GM12878 (cell line): ENCODE measurements around the gene SPAG9. TPM values are rescaled to one million over a fixed set of nuclear protein-coding genes. Genes with fewer than 3 reads are reported as not detected.

Experiments used
- ATAC-seq: fragments of 200-7000 bp; cut with Tn5 transposase; 3 replicates; pipeline ENCODE4 v1.9.1; 2020; ENCODE audit warnings: mild to moderate bottlenecking, moderate library complexity
- BruUV-seq: library from RNA; stranded (reverse); fragments of 400-500 nt; replicated peaks from 2 replicates; lab custom pipeline; 2021; lab: Mats Ljungman, UMichigan
- CTCF ChIA-PET: fragments of 300-600 bp; sonication (Branson Sonifier 250); formaldehyde crosslinking; extraction: SDS; loops from one replicate; lab custom pipeline; 2021; ENCODE audit warnings: inconsistent platforms; lab: Yijun Ruan, JAX
- POLR2A ChIA-PET: fragments of 350-600 bp; formaldehyde crosslinking; extraction: SDS; loops from one replicate; lab custom pipeline; 2021; ENCODE audit warnings: inconsistent platforms; lab: Charles Lee
- RAD21 ChIA-PET: fragments of 300-600 bp; sonication (Branson Sonifier 250); formaldehyde crosslinking; loops from one replicate; lab custom pipeline; 2023; ENCODE audit warnings: antibody characterized with exemption; ENCODE audit not compliant: unreplicated experiment; lab: Charles Lee
- SMC1A ChIA-PET: fragments of 300-600 bp; sonication (Branson Sonifier 250); formaldehyde crosslinking; loops from one replicate; lab custom pipeline; 2023; ENCODE audit not compliant: unreplicated experiment, uncharacterized antibody; lab: Charles Lee
- DNase-seq: peaks from one replicate; pipeline ENCODE4 v3.0.0-alpha.2; 2011; ENCODE audit warnings: low read depth, low spot score
- FAIRE-seq: peaks from 3 replicates; lab custom pipeline; 2011; peaks lifted over from hg19 to GRCh38; lab: Jason Lieb, UNC
- H2AFZ ChIP-seq: 2 replicates; pipeline ENCODE4 v1.6.0; 2011; ENCODE audit warnings: low read depth, low read length, control low read depth; ENCODE audit not compliant: control insufficient read depth
- H3K27ac ChIP-seq: 2 replicates; pipeline ENCODE4 v1.5.1; 2011; ENCODE audit warnings: control low read depth; ENCODE audit not compliant: control insufficient read depth, insufficient read depth
- H3K27me3 ChIP-seq, 2 experiments: replicated peaks in 1 of 2; 2 replicates each; pipeline versions ENCODE4 v1.6.0 to v1.6.1; 2011; ENCODE audit warnings: low read length in 1 of 2; ENCODE audit not compliant: control insufficient read depth in 2 of 2, insufficient read depth in 2 of 2
- H3K36me3 ChIP-seq, 2 experiments: 2 replicates each; pipeline ENCODE4 v1.5.1; 2011; ENCODE audit warnings: low read length in 1 of 2; ENCODE audit not compliant: control insufficient read depth in 2 of 2, insufficient read depth in 2 of 2
- H3K4me1 ChIP-seq: 2 replicates; pipeline ENCODE4 v1.6.1; 2011; ENCODE audit warnings: mild to moderate bottlenecking, low read length, moderate library complexity, mixed read lengths; ENCODE audit not compliant: control insufficient read depth, insufficient read depth
- H3K4me2 ChIP-seq: 2 replicates; pipeline ENCODE4 v1.6.0; 2011; ENCODE audit warnings: control low read depth; ENCODE audit not compliant: control insufficient read depth, insufficient read depth
- H3K4me3 ChIP-seq: fragments of 200-600 bp; sonication (generic); 2 replicates; pipeline ENCODE4 v1.5.1; 2016
- H3K79me2 ChIP-seq: 2 replicates; pipeline ENCODE4 v1.6.0; 2011; ENCODE audit warnings: low read length; ENCODE audit not compliant: control insufficient read depth, insufficient read depth
- H3K9ac ChIP-seq: 2 replicates; pipeline ENCODE4 v1.8.0; 2011; ENCODE audit warnings: low read length, control low read depth, mixed read lengths; ENCODE audit not compliant: control insufficient read depth, insufficient read depth
- H3K9me3 ChIP-seq: replicated peaks from 3 replicates; pipeline ENCODE4 v1.5.1; 2011; ENCODE audit warnings: mild to moderate bottlenecking, low read length; ENCODE audit not compliant: control insufficient read depth, insufficient read depth
- H4K20me1 ChIP-seq: 2 replicates; pipeline ENCODE4 v1.6.0; 2011; ENCODE audit not compliant: control insufficient read depth, insufficient read depth
- ATF7 ChIP-seq: fragments of 450-650 bp; IDR thresholded peaks from 2 replicates; pipeline ENCODE4 v1.6.1; 2016; ENCODE audit warnings: low read depth, mild to moderate bottlenecking
- BACH1 ChIP-seq: fragments of 450-650 bp; IDR thresholded peaks from 2 replicates; pipeline ENCODE4 v1.6.1; 2017; ENCODE audit warnings: mild to moderate bottlenecking, borderline replicate concordance
- E2F8 ChIP-seq: fragments of 450-650 bp; IDR thresholded peaks from 2 replicates; pipeline ENCODE4 v1.6.1; 2018; ENCODE audit warnings: mild to moderate bottlenecking, low read depth, moderate library complexity; ENCODE audit not compliant: partially characterized antibody
- EED ChIP-seq: sonication (generic); IDR thresholded peaks from 2 replicates; pipeline ENCODE4 v1.6.1; 2016; ENCODE audit warnings: antibody characterized with exemption, low read depth
- EGR1 ChIP-seq, 2 experiments: IDR thresholded peaks; 1 replicate in 1 of 2; 2 replicates in 1 of 2; pipeline ENCODE4 v1.6.1; 2011 to 2012; ENCODE audit warnings: low read depth in 2 of 2, low read length in 2 of 2, borderline replicate concordance in 1 of 2, mild to moderate bottlenecking in 1 of 2, moderate library complexity in 1 of 2
- HCFC1 ChIP-seq: fragments of 150-350 bp; IDR thresholded peaks from 2 replicates; pipeline ENCODE4 v1.6.1; 2014; ENCODE audit warnings: low read length
- HDAC2 ChIP-seq: fragments of 200-600 bp; sonication (generic); IDR thresholded peaks from 2 replicates; pipeline ENCODE4 v1.6.1; 2017
- MAX ChIP-seq: IDR thresholded peaks from 2 replicates; pipeline ENCODE4 v1.6.1; 2012; ENCODE audit warnings: low read depth, low read length, improper control_type of control experiment
- NR2F1 ChIP-seq: fragments of 450-650 bp; conservative IDR thresholded peaks from 2 replicates; pipeline ENCODE4 v1.6.1; 2017; ENCODE audit warnings: mild to moderate bottlenecking
- POLR2AphosphoS5 ChIP-seq: IDR thresholded peaks from 2 replicates; pipeline ENCODE4 v1.6.1; 2011; ENCODE audit warnings: mild to moderate bottlenecking, low read length, inconsistent platforms
- RAD51 ChIP-seq: fragments of 450-650 bp; IDR thresholded peaks from 2 replicates; pipeline ENCODE4 v1.6.1; 2016; ENCODE audit warnings: moderate library complexity, mild to moderate bottlenecking, inconsistent platforms
- SMAD1 ChIP-seq: fragments of 450-650 bp; IDR thresholded peaks from 2 replicates; pipeline ENCODE4 v1.6.1; 2018; ENCODE audit warnings: mild to moderate bottlenecking, low read depth; ENCODE audit not compliant: partially characterized antibody
- ZNF274 ChIP-seq: IDR thresholded peaks from one replicate; pipeline ENCODE4 v1.8.0; 2011; ENCODE audit not compliant: insufficient read length, insufficient read depth
- WGBS: methylation state at CpG from one replicate; pipeline ENCODE4 v1.1.6; 2016; ENCODE audit warnings: low lambda C conversion rate; ENCODE audit not compliant: insufficient replicate concordance, insufficient coverage; ENCODE audit errors: missing lambda C conversion rate; 5-methylcytosine and 5-hydroxymethylcytosine counted together
- in situ Hi-C: fragments of 300-500 bp; cut with MboI; formaldehyde crosslinking; loops from 9 replicates; pipeline ENCODE4 v1.14.3; 2018; ENCODE audit warnings: mixed read lengths
- intact Hi-C: fragments of 100-400 bp; cut with micrococcal nuclease; formaldehyde crosslinking; loops from one replicate; pipeline ENCODE4 v1.14.2; 2022; ENCODE audit not compliant: unreplicated experiment
- polyA plus RNA-seq, 11 experiments: library from polyadenylated mRNA; depleted of rRNA in 4 of 11; unstranded in 6 of 11; stranded (reverse) in 5 of 11; fragments of >200 nt; fragmentation: Nextera tagmentation in 4 of 11; fragmentation: Illumina TruSeq in 1 of 11; extraction: Ambion mirVana in 4 of 11; extraction: Trizol in 1 of 11; gene quantifications; 1 replicate in 1 of 11; 2 replicates in 10 of 11; pipeline versions ENCODE4 v1.2.1 to v1.2.3, GENCODE V29; 2011 to 2016; ENCODE audit warnings: inconsistent platforms in 2 of 11, missing spikeins in 2 of 11, low read depth in 1 of 11
- total RNA-seq, 4 experiments: library from RNA; depleted of rRNA in 3 of 4; stranded (reverse); fragments of >200 nt in 3 of 4; fragmentation: Illumina TruSeq in 1 of 4; extraction: Trizol in 1 of 4; gene quantifications; 2 replicates each; pipeline versions ENCODE4 v1.2.1 to v1.2.3, GENCODE V29; 2013 to 2021
- TF ChIP-seq, protein P1 (sequence below): IDR thresholded peaks from 2 replicates; pipeline ENCODE4 v1.6.1; 2011; ENCODE audit warnings: borderline replicate concordance, low read depth, mild to moderate bottlenecking, moderate library complexity, low read length; ENCODE audit not compliant: insufficient read depth, poor library complexity, severe bottlenecking
- TF ChIP-seq, protein P2 (sequence below): fragments of 150-350 bp; IDR thresholded peaks from 2 replicates; pipeline ENCODE4 v1.6.1; 2014; ENCODE audit warnings: mild to moderate bottlenecking, low read depth, low read length

The SPAG9 gene
- total and polyA plus RNA-seq, 10 of the 15 experiments (the other 5 are each of a cell fraction or from before 2014, with no cell fraction given) = 6.6 to 42.0 (median 24.9) TPM

DNA sequence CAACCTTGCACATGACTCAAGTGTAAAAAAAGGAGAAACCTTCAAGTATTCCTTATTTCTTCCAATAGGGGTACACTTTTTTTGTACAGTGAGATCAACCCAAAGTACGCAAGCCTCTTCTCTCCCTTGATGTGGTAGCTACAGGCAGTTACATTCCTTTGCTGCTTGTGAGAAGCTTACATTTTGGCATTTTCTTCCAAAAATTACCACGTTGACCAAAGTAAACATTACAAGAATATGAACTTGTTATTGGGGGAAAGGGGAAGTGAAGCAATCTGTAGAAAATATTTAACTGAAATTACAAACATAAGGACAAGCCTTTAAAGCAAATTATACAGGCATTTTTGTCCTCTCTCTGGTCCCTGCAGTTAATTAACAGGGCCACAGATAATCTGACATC lies 157.5 kb downstream of the SPAG9 start:
- Histone ChIP-seq H3K36me3 (peaks cover 0 to 3% of the 10 kb centered on the region in 2 experiments; a peak in 2 of 4 replicates), H3K4me1 (no peaks in the 10 kb centered on the region), H4K20me1 (no peaks in the 10 kb centered on the region), H3K4me2 (no peak overlapping the region), H2AFZ (no peak overlapping the region), H3K9me3 (no peaks in the 10 kb centered on the region), H3K9ac (no peak overlapping the region), H3K27ac (no peak overlapping the region), H3K4me3 (no peak overlapping the region), H3K79me2 (no peaks in the 10 kb centered on the region), H3K27me3 (no peaks in the 10 kb centered on the region)
- intact Hi-C loops = no loop called here
- no TSS peak for BruUV-seq
- TF ChIP-seq ATF7 (no peak), HDAC2 (no peak), HCFC1 (no peak), SMAD1 (no peak), ZNF274 (no peak), MAX (no peak), EED (no peak), NR2F1 (no peak), RAD51 (no peak), E2F8 (no peak), EGR1 (IDR thresholded peaks at IDR 0.05; ENCODE audit: borderline replicate concordance in 1 of 2, low read depth in 2 of 2, low read length in 2 of 2) (no peak), BACH1 (no peak), POLR2AphosphoS5 (no peak)
- TF ChIP-seq, protein P1, sequence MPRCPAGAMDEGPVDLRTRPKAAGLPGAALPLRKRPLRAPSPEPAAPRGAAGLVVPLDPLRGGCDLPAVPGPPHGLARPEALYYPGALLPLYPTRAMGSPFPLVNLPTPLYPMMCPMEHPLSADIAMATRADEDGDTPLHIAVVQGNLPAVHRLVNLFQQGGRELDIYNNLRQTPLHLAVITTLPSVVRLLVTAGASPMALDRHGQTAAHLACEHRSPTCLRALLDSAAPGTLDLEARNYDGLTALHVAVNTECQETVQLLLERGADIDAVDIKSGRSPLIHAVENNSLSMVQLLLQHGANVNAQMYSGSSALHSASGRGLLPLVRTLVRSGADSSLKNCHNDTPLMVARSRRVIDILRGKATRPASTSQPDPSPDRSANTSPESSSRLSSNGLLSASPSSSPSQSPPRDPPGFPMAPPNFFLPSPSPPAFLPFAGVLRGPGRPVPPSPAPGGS = no peak
- TF ChIP-seq, protein P2, sequence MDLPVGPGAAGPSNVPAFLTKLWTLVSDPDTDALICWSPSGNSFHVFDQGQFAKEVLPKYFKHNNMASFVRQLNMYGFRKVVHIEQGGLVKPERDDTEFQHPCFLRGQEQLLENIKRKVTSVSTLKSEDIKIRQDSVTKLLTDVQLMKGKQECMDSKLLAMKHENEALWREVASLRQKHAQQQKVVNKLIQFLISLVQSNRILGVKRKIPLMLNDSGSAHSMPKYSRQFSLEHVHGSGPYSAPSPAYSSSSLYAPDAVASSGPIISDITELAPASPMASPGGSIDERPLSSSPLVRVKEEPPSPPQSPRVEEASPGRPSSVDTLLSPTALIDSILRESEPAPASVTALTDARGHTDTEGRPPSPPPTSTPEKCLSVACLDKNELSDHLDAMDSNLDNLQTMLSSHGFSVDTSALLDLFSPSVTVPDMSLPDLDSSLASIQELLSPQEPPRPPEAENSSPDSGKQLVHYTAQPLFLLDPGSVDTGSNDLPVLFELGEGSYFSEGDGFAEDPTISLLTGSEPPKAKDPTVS = no peak
- RAD21 ChIA-PET = interaction anchor here (1.2 kb wide), 1 partner anchor 108 kb away, joined by 3 read pairs; no protein-coding TSS in a partner anchor
- CTCF ChIA-PET = interaction anchor here (1.0 to 3.1 kb wide), 4 partner anchors 8 to 111 kb away, joined by 4 to 16 read pairs (median 6); no protein-coding TSS in a partner anchor
- WGBS = 50% methylated on average over 2 of the region's 2 CpGs
- SMC1A ChIA-PET = interaction anchor here (0.6 to 1.4 kb wide), 5 partner anchors 11 to 190 kb away, joined by 3 to 5 read pairs (median 4); partner anchors contain the start of gene NME1
- ATAC-seq = no peak
- no peak for DNase-seq
- no peak for FAIRE-seq
- in situ Hi-C loops = no loop called here
- POLR2A ChIA-PET = no interaction called here
